ENCODE data around the gene TBC1D22A.
A peak's percentile ranks its signal among the peaks of the same experiment; 100 is the strongest.

Gene TBC1D22A

DNA sequence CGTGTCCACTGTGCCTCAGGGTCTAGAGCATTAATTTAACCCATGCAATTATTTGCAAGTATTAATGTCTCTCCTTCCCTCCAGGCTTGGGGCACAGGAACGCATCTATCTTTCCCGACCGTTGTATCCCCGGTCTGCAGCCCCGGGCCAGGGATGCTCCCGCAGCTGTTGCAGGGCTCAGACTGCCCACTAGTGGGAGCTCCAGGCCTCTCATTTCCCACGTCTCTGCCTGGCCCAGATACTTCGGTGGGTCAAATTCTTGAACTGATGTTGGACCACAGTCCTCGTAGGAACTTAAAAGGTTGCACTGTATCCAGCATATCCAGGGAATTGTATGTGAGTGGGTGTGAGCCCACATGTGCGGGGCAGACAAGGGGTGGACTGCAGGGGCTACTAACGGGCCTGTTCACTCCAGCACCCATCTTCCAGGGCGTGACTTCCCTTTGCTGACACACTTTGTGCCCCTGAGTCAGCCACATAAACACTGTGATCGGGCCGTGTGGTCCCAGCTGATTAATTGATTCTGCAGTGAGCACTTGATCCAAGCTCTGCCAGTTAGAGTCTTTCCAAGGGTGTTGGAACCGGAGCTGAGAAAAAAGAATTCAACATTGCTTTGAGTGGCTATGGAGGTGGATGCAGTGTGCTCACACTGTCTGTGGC is 451.3 kb downstream of the TBC1D22A start:
- peak; percentile 27 for DNase-seq

DNA sequence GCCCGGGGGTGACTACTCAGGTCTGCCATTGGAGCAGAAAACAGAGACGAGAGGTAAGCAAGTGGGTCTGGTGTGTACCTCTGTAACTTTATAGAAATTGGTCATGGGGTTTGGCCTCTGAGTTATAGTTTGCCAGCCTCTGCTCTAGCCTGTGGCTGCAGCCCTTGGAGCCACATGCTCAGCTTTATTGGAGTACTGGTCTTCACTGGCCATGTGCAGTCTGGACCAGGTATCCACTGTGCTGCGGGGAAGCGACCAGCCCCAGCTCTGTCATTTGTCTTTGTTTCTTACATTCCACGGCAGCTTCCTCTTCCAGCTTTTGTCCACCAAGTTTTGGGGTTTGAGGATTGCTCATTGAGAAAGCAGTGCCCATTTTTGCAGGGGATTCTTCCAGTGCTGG is 453.4 kb downstream of the TBC1D22A start:
- no peak for DNase-seq

DNA sequence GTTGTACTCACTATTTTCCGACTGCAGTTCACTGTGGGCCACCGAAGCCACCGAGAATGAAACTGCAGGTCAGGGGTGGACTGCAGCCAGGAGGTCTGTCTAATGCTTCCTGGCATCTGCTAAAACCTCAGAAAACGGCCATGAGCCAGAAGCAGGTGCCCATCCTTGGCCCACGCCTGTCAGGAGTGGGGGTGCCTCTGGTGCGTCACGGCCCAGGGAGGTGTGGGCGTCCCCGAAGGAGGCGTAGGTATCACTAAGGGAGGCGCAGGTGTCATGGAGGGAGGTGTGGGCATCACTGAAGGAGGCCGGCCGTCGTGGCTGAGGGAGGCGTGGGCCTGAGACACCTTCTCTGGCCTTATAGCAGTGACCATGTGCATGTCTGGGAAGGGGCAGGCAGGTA is 456.2 kb downstream of the TBC1D22A start:
- no peak for DNase-seq

DNA sequence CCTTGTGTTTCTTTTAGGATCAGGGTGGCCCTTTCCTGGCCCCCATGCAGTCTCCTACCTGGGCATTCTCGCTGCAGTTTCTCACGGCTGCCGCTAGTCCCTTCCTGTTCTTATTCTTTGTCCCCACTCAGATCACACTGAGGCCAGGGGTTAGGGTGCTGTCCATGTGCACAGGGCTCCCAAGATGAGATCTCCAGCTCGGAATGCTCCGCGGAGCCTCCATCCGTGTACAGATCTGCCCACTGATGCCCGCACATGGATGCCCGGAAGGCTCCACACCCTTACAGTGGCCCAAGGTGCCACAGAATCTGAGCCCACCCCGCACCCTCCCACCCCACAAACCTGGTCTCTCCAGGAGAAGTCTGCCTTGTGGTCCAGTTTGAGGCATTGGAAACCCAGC is 457.3 kb downstream of the TBC1D22A start:
- no peak for DNase-seq

DNA sequence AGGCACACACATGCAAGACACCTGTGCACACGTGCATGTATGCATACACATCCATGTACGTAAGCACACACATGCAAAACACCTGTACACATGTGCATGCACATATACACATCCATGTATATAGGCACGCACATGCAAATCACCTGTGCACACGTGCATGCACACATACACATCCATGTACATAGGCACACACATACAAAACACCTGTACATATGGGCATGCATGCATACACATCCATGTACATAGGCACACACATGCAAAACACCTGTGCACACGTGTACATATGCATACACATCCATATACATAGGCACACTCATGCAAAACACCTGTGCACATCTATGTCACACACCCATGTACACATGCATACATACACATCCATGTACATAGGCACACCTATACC is 458.3 kb downstream of the TBC1D22A start:
- DNase-seq = no peak

DNA sequence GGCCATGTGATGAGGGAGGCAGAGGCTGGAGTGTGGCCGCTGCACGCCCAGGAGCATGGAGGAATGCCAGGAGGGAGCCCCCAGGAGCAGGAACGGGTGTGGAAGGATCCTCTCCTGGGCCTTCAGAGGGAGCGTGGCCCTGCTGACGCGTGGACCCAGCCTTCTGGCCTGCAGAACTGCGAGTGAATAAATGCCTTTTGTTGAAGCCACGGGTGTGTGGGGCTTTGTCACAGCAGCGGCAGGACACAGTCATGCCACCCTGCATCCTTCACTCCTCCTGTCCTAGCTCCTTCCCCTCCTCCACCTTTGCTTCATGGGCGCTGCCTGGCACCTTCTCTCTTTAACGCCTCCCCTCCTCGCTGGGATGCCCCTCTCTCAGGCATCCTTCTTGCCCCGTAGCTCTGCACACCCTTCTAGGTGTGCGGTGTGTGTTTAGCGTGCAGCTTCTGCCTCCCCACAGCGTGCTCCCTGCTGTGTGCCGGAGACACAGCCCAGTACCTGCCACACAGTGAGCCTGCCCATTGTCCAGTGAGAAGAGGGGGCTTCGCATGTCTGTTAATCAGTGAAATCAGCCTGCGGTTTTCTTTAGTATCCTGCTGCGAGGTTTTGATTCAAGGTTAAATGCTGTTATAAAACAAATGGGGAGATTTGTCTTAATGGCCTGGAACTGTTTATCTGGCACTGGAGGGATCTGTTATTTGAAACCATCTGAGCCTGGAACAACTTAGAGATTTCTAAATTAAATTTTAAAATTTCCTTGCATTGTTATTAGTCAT is 459.6 kb downstream of the TBC1D22A start:
- DNase-seq = no peak

Measured in CD4-positive, alpha-beta T cell treated with Interleukin-21 for 1 hour (primary cell).